Mesenteric fat pad (tissue), 1 donor: Measurements from ENCODE around the gene HSPG2. TPM values are rescaled to one million over a fixed set of nuclear protein-coding genes. Genes with fewer than 3 reads are reported as not detected.

Experiments used
- DNase-seq: peaks from one replicate; pipeline ENCODE4 v3.0.0-alpha.2; 2020; ENCODE audit warnings: low spot score
- total RNA-seq: library from RNA; stranded (reverse); fragmentation: NEBNext Ultra II Directional; extraction: Animal tissue kit (Norgen Biotek cat#: 25700); gene quantifications from one replicate; pipeline ENCODE4 v1.2.1, GENCODE V29; 2021
- donor health status: DM: yes; HTN: yes; CAD: no.

The HSPG2 gene
- total RNA-seq, 1 donor from 2014 or later = 543 TPM

GRCh38 chr1:21773585-21773984 lies 163.5 kb downstream of the HSPG2 start:
- no peak for DNase-seq

Other genes starting within 250 kb of the HSPG2 start
- gene USP48, start 154.2 kb downstream of the HSPG2 start, total RNA-seq = 53.7 TPM
- gene LDLRAD2, start 125.0 kb downstream of the HSPG2 start, total RNA-seq = 0.35 TPM
- gene CELA3B, start 39.7 kb upstream of the HSPG2 start, total RNA-seq = 0.90 TPM
- 4.1 TPM for gene CELA3A, start 64.3 kb upstream of the HSPG2 start, total RNA-seq
- 270 TPM for gene CDC42, start 115.4 kb upstream of the HSPG2 start, total RNA-seq
- 0.10 TPM for gene WNT4, start 205.8 kb upstream of the HSPG2 start, total RNA-seq